Activated B cell treated with CpG ODN at 0.5 μM for 24 hours (primary cell): Measurements from ENCODE around the gene SLC9A9. TPM values are rescaled to one million over a fixed set of nuclear protein-coding genes. Genes with fewer than 3 reads are reported as not detected.
A peak's percentile ranks its signal among the peaks of the same experiment; 100 is the strongest.

ENCODE experiments used
- ATAC-seq: fragments of 200-7000 bp; cut with Tn5 transposase; one replicate; pipeline ENCODE4 v1.10.0; 2021; ENCODE audit warnings: low read depth, mild to moderate bottlenecking, moderate library complexity
- CTCF ChIA-PET: fragments of 350-600 bp; sonication (Branson Sonifier 250); formaldehyde crosslinking; loops from one replicate; lab custom pipeline; 2021; ENCODE audit warnings: antibody characterized with exemption; lab: Charles Lee
- POLR2A ChIA-PET: fragments of 350-600 bp; sonication (Branson Sonifier 250); formaldehyde crosslinking; loops from one replicate; lab custom pipeline; 2021; ENCODE audit warnings: antibody characterized with exemption; lab: Charles Lee
- DNase-seq: peaks from one replicate; pipeline ENCODE4 v3.0.0; 2022
- H3K27ac Mint-ChIP-seq: one replicate; pipeline ENCODE4 v1.8.0; 2020; ENCODE audit warnings: mixed read lengths
- H3K27me3 Mint-ChIP-seq: one replicate; pipeline ENCODE4 v1.8.0; 2021; ENCODE audit warnings: mixed read lengths
- H3K36me3 Mint-ChIP-seq: one replicate; pipeline ENCODE4 v1.8.0; 2021; ENCODE audit warnings: low read depth, mixed read lengths
- H3K4me1 Mint-ChIP-seq: one replicate; pipeline ENCODE4 v1.8.0; 2021; ENCODE audit warnings: mixed read lengths
- H3K4me3 Mint-ChIP-seq: one replicate; pipeline ENCODE4 v1.8.0; 2020; ENCODE audit warnings: mild to moderate bottlenecking, mixed read lengths
- H3K9me3 Mint-ChIP-seq: one replicate; pipeline ENCODE4 v1.8.0; 2020; ENCODE audit warnings: mixed read lengths
- CTCF ChIP-seq: fragments of 200-600 bp; IDR thresholded peaks from one replicate; pipeline ENCODE4 v1.8.0; 2022; ENCODE audit warnings: antibody characterized with exemption, mild to moderate bottlenecking
- intact Hi-C: fragments of 100-400 bp; cut with micrococcal nuclease; formaldehyde crosslinking; loops from one replicate; pipeline ENCODE4 v1.15.1; 2024
- total RNA-seq: library from RNA; stranded (reverse); gene quantifications from 2 replicates; pipeline ENCODE4 v1.2.3, GENCODE V29; 2022

SLC9A9 gene
- total RNA-seq, 1 donor from 2014 or later = 9.4 TPM

- H3K27me3 Mint-ChIP-seq = no peaks in the 10 kb centered on the region
- no peak for ATAC-seq
- no peaks in the 10 kb centered on the region for H3K9me3 Mint-ChIP-seq
- ChIA-PET POLR2A (interaction anchor here (0.7 kb wide), 1 partner anchor 285 kb away, joined by 4 read pairs; no protein-coding TSS in a partner anchor), CTCF (no interaction called here)
- no peak for DNase-seq
- peaks cover 14% of the 10 kb centered on the region for H3K36me3 Mint-ChIP-seq
- intact Hi-C loops = loop anchor here (10.0 kb wide), 1 partner anchor 287 kb away; no protein-coding TSS in a partner anchor
- H3K4me1 Mint-ChIP-seq = peaks cover 12% of the 10 kb centered on the region
- H3K27ac Mint-ChIP-seq = no peak overlapping the region
- TF ChIP-seq CTCF = no peak
- H3K4me3 Mint-ChIP-seq = no peak overlapping the region
These were observed 490.0 kb downstream of the SLC9A9 start for GRCh38 chr3:143358155-143358792.

- POLR2A ChIA-PET = no interaction called here
- Mint-ChIP-seq H3K4me1 (peaks cover 16% of the 10 kb centered on the region), H3K36me3 (peaks cover 14% of the 10 kb centered on the region), H3K27ac (no peak overlapping the region), H3K27me3 (no peaks in the 10 kb centered on the region), H3K9me3 (no peaks in the 10 kb centered on the region), H3K4me3 (no peak overlapping the region)
- CTCF ChIA-PET = no interaction called here
- intact Hi-C loops = loop anchor here (10.0 kb wide), 1 partner anchor 287 kb away; no protein-coding TSS in a partner anchor
- ATAC-seq = no peak
- TF ChIP-seq CTCF = no peak
- no peak for DNase-seq
These were observed 490.6 kb downstream of the SLC9A9 start for GRCh38 chr3:143357700-143358099.

- no peak overlapping the region for H3K4me3 Mint-ChIP-seq
- intact Hi-C loops = loop anchor here (10.0 kb wide), 1 partner anchor 288 kb away; no protein-coding TSS in a partner anchor
- H3K4me1 Mint-ChIP-seq = peaks cover 25% of the 10 kb centered on the region
- H3K9me3 Mint-ChIP-seq = no peaks in the 10 kb centered on the region
- ChIA-PET POLR2A (no interaction called here), CTCF (no interaction called here)
- H3K27ac Mint-ChIP-seq = no peak overlapping the region
- no peak for ATAC-seq
- TF ChIP-seq CTCF = no peak
- H3K36me3 Mint-ChIP-seq = peaks cover 7% of the 10 kb centered on the region
- H3K27me3 Mint-ChIP-seq = no peaks in the 10 kb centered on the region
- no peak for DNase-seq
These were observed 491.4 kb downstream of the SLC9A9 start for GRCh38 chr3:143356839-143357238.

GRCh38 chr3:143354342-143354741 is 493.9 kb downstream of the SLC9A9 start:
- Mint-ChIP-seq H3K4me3 (no peak overlapping the region), H3K27ac (no peak overlapping the region), H3K9me3 (no peaks in the 10 kb centered on the region), H3K36me3 (no peaks in the 10 kb centered on the region), H3K27me3 (no peaks in the 10 kb centered on the region), H3K4me1 (peaks cover 46% of the 10 kb centered on the region)
- no peak for TF ChIP-seq CTCF
- intact Hi-C loops = loop anchor here (10.0 kb wide), 1 partner anchor 290 kb away; no protein-coding TSS in a partner anchor
- DNase-seq (no peak), ATAC-seq (no peak)
- ChIA-PET CTCF (no interaction called here), POLR2A (no interaction called here)

- intact Hi-C loops = loop anchor here (10.0 kb wide), 1 partner anchor 292 kb away; no protein-coding TSS in a partner anchor
- Mint-ChIP-seq H3K27me3 (no peaks in the 10 kb centered on the region), H3K27ac (peak overlapping the region; percentile 50), H3K9me3 (no peaks in the 10 kb centered on the region), H3K4me3 (no peak overlapping the region), H3K36me3 (no peaks in the 10 kb centered on the region), H3K4me1 (peaks cover 55% of the 10 kb centered on the region)
- ATAC-seq (no peak), DNase-seq (no peak)
- POLR2A ChIA-PET = no interaction called here
- no peak for TF ChIP-seq CTCF
- CTCF ChIA-PET = no interaction called here
These were observed 495.3 kb downstream of the SLC9A9 start for GRCh38 chr3:143352850-143353550.
